ENCODE measurements around the gene RASSF8. TPM values are rescaled to one million over a fixed set of nuclear protein-coding genes. Genes with fewer than 3 reads are reported as not detected.

Gene RASSF8
- total RNA-seq, 1 donor = 97.4 TPM

DNA sequence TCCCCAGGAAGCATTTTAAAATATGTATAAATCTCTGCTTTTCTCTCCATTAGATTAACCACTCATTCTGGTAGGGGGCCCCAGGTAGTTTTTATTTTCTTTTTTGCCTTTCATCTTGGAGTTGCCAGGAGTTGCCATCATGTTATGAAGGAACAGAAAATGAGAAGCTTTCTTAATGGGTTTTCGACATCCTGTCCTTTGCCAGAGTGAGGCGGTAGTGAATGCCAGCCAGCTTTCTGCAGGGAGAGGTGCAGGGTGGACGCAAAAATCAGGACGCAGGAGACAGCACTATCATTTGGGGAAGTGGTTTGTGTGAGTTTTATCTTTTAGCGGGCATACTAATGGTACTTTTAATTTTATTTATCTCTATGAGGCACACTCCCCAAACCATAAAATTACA, 1.7 kb downstream of the RASSF8 start:
- Histone ChIP-seq H3K9me3 (ENCODE audit: low read depth, low read length) (no peaks in the 10 kb centered on the region), H3K27me3 (ENCODE audit: insufficient read depth, low read length) (no peaks in the 10 kb centered on the region), H2AFZ (ENCODE audit: low read length) (no peak overlapping the region), H3K4me1 (ENCODE audit: insufficient read depth, low read length) (peaks cover 14% of the 10 kb centered on the region), H3K4me2 (ENCODE audit: insufficient read depth, low read length) (peak overlapping the region; percentile 96), H4K20me1 (ENCODE audit: insufficient read depth, low read length) (peaks cover 8% of the 10 kb centered on the region), H3K79me2 (ENCODE audit: insufficient read depth, low read length) (peaks cover 54% of the 10 kb centered on the region), H3K27ac (ENCODE audit: low read depth, low read length) (peak overlapping the region; percentile 98), H3K36me3 (ENCODE audit: insufficient read depth, low read length) (peaks cover 17% of the 10 kb centered on the region), H3K4me3 (ENCODE audit: insufficient read depth, low read length) (peak overlapping the region; percentile 90)
- TF ChIP-seq, protein P1, sequence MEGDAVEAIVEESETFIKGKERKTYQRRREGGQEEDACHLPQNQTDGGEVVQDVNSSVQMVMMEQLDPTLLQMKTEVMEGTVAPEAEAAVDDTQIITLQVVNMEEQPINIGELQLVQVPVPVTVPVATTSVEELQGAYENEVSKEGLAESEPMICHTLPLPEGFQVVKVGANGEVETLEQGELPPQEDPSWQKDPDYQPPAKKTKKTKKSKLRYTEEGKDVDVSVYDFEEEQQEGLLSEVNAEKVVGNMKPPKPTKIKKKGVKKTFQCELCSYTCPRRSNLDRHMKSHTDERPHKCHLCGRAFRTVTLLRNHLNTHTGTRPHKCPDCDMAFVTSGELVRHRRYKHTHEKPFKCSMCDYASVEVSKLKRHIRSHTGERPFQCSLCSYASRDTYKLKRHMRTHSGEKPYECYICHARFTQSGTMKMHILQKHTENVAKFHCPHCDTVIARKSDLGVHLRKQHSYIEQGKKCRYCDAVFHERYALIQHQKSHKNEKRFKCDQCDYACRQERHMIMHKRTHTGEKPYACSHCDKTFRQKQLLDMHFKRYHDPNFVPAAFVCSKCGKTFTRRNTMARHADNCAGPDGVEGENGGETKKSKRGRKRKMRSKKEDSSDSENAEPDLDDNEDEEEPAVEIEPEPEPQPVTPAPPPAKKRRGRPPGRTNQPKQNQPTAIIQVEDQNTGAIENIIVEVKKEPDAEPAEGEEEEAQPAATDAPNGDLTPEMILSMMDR (IDR thresholded peaks at IDR 0.05; ENCODE audit: extremely low read depth, low read depth, low read length) = peak; percentile 30
- DNase-seq (ENCODE audit: insufficient read length, low spot score, missing footprints) = peak; percentile 63

DNA sequence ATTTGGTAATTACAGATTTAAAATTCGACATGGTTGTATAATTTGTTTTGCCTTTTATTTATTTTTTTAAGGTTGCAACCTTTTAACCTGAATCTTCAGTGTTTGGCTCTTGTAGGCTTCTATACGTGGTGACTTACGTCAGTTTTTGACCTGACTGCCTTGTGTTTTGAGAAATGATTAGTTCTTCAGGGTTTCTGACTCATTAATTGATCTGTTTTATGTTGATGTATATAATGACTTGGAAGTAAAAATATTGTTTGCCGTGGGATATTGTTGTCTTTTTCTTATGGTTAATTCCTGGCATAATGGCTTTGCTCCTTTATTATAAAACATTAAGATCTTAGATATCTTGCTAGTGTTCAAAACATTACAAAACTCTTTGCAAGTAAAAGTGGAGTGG, 2.5 kb downstream of the RASSF8 start:
- Histone ChIP-seq H3K36me3 (ENCODE audit: insufficient read depth, low read length) (peaks cover 11% of the 10 kb centered on the region), H4K20me1 (ENCODE audit: insufficient read depth, low read length) (peaks cover 16% of the 10 kb centered on the region), H3K4me2 (ENCODE audit: insufficient read depth, low read length) (peak overlapping the region; percentile 96), H3K79me2 (ENCODE audit: insufficient read depth, low read length) (peaks cover 63% of the 10 kb centered on the region), H2AFZ (ENCODE audit: low read length) (no peak overlapping the region), H3K27me3 (ENCODE audit: insufficient read depth, low read length) (no peaks in the 10 kb centered on the region), H3K4me3 (ENCODE audit: insufficient read depth, low read length) (peak overlapping the region; percentile 90), H3K9me3 (ENCODE audit: low read depth, low read length) (no peaks in the 10 kb centered on the region), H3K27ac (ENCODE audit: low read depth, low read length) (peak overlapping the region; percentile 98), H3K4me1 (ENCODE audit: insufficient read depth, low read length) (peaks cover 14% of the 10 kb centered on the region)
- TF ChIP-seq, protein P1 (IDR thresholded peaks at IDR 0.05; ENCODE audit: extremely low read depth, low read depth, low read length) = no peak
- DNase-seq (ENCODE audit: insufficient read length, low spot score, missing footprints) = no peak

DNA sequence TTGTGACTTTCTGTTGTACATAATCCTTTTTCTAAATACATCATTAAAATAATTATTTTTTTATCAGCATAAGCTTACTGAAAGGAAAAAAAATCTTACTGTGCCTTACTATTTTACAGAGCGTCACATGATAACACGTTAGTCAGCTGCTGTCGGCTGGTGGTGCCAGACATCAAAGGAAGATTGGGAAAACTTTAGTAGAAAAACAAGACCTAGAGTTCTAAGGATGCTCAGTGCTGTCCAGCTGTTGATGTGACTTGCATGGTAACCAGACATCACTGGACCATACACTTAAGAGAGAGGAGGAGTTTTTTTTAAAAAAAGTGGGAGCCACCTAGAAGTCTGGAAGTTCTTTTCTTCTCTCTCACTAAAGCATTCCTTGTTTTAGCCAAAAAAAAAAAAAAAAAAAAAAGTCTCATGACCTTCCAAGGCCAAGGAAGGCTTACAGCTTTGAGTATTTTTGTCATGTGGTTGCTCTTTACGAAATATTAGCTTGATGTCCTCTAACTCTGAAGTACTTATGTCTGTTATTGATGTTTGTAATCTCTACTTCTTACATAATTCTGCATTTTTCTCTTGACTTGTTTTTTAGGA, 4.5 kb downstream of the RASSF8 start:
- DNase-seq (ENCODE audit: insufficient read length, low spot score, missing footprints) = no peak
- Histone ChIP-seq H3K79me2 (ENCODE audit: insufficient read depth, low read length) (peaks cover 83% of the 10 kb centered on the region), H3K27me3 (ENCODE audit: insufficient read depth, low read length) (no peaks in the 10 kb centered on the region), H3K4me3 (ENCODE audit: insufficient read depth, low read length) (no peak overlapping the region), H4K20me1 (ENCODE audit: insufficient read depth, low read length) (peaks cover 24% of the 10 kb centered on the region), H3K4me1 (ENCODE audit: insufficient read depth, low read length) (peaks cover 14% of the 10 kb centered on the region), H3K36me3 (ENCODE audit: insufficient read depth, low read length) (peaks cover 10% of the 10 kb centered on the region), H3K27ac (ENCODE audit: low read depth, low read length) (no peak overlapping the region), H2AFZ (ENCODE audit: low read length) (no peak overlapping the region), H3K9me3 (ENCODE audit: low read depth, low read length) (no peaks in the 10 kb centered on the region), H3K4me2 (ENCODE audit: insufficient read depth, low read length) (no peak overlapping the region)
- TF ChIP-seq, protein P1 (IDR thresholded peaks at IDR 0.05; ENCODE audit: extremely low read depth, low read depth, low read length) = no peak

DNA sequence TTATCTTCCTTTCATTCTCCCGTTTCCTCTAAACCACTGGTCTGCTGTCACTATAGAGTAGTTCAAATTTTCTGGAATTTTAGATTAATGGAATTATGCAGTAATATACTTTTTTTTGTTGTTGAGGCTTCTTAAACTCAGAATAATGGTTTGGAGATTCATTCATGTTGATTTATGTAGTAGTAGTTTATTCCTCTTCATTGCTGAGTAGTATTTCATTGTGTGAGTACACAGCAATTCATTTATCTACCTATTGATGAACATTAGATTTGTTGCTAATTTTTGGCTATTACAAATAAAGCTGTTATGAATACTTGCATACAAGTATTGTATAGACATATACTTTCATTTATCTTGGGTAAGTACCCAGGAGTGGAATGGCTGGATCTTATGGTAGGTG, 7.2 kb downstream of the RASSF8 start:
- no peak overlapping the region for H3K27ac ChIP-seq (ENCODE audit: low read depth, low read length)
- no peaks in the 10 kb centered on the region for H3K27me3 ChIP-seq (ENCODE audit: insufficient read depth, low read length)
- H2AFZ ChIP-seq (ENCODE audit: low read length) = no peak overlapping the region
- H3K9me3 ChIP-seq (ENCODE audit: low read depth, low read length) = no peaks in the 10 kb centered on the region
- H3K79me2 ChIP-seq (ENCODE audit: insufficient read depth, low read length) = peaks cover 98% of the 10 kb centered on the region
- H4K20me1 ChIP-seq (ENCODE audit: insufficient read depth, low read length) = peaks cover 42% of the 10 kb centered on the region
- peaks cover 19% of the 10 kb centered on the region for H3K4me1 ChIP-seq (ENCODE audit: insufficient read depth, low read length)
- H3K4me3 ChIP-seq (ENCODE audit: insufficient read depth, low read length) = no peak overlapping the region
- no peak overlapping the region for H3K4me2 ChIP-seq (ENCODE audit: insufficient read depth, low read length)
- no peak for DNase-seq (ENCODE audit: insufficient read length, low spot score, missing footprints)
- peaks cover 10% of the 10 kb centered on the region for H3K36me3 ChIP-seq (ENCODE audit: insufficient read depth, low read length)
- TF ChIP-seq, protein P1 (IDR thresholded peaks at IDR 0.05; ENCODE audit: extremely low read depth, low read depth, low read length) = no peak
